ENCODE measurements around the gene RPL3. TPM values are rescaled to one million over a fixed set of nuclear protein-coding genes. Genes with fewer than 3 reads are reported as not detected.

Gene RPL3
- total RNA-seq, 2 donors from 2014 or later: 908 to 1,235 TPM

DNA sequence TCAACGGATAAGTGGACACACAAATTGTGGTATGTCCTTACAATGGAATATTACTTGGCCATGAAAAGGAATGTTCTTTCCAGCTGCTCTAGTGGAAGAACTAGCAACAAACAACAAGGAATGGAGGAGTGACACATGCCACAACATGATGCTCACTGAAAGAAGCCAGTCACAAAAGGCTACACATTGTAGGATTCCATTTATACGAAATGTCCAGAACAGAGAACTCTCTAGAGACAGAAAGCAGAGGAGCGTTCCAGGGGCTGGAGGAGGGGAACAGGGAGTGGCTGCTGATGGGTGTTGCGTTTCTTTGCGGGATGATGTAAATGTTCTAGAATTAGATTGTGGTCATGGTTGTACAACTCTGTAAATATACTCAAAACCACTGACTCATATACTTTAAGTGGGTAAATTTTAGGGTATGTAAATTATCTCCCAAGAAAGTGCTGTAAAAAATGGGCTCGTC lies 42.2 kb downstream of the RPL3 start:
- Histone ChIP-seq H3K9me3 (no peaks in the 10 kb centered on the region), H3K27me3 (replicated peaks; ENCODE audit: insufficient read depth) (no peaks in the 10 kb centered on the region), H3K27ac (no peak overlapping the region), H3K36me3 (no peaks in the 10 kb centered on the region), H3K4me3 (no peak overlapping the region), H3K4me1 (ENCODE audit: control insufficient read depth in 1 of 2, low read depth in 2 of 2) (no peaks in the 10 kb centered on the region)
- TF ChIP-seq, protein P1, sequence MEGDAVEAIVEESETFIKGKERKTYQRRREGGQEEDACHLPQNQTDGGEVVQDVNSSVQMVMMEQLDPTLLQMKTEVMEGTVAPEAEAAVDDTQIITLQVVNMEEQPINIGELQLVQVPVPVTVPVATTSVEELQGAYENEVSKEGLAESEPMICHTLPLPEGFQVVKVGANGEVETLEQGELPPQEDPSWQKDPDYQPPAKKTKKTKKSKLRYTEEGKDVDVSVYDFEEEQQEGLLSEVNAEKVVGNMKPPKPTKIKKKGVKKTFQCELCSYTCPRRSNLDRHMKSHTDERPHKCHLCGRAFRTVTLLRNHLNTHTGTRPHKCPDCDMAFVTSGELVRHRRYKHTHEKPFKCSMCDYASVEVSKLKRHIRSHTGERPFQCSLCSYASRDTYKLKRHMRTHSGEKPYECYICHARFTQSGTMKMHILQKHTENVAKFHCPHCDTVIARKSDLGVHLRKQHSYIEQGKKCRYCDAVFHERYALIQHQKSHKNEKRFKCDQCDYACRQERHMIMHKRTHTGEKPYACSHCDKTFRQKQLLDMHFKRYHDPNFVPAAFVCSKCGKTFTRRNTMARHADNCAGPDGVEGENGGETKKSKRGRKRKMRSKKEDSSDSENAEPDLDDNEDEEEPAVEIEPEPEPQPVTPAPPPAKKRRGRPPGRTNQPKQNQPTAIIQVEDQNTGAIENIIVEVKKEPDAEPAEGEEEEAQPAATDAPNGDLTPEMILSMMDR (IDR thresholded peaks at IDR 0.05): no peak
- DNase-seq (ENCODE audit: low spot score): no peak
- ATAC-seq (ENCODE audit: insufficient number of reproducible peaks, low FRiP score, low read depth): no peak

DNA sequence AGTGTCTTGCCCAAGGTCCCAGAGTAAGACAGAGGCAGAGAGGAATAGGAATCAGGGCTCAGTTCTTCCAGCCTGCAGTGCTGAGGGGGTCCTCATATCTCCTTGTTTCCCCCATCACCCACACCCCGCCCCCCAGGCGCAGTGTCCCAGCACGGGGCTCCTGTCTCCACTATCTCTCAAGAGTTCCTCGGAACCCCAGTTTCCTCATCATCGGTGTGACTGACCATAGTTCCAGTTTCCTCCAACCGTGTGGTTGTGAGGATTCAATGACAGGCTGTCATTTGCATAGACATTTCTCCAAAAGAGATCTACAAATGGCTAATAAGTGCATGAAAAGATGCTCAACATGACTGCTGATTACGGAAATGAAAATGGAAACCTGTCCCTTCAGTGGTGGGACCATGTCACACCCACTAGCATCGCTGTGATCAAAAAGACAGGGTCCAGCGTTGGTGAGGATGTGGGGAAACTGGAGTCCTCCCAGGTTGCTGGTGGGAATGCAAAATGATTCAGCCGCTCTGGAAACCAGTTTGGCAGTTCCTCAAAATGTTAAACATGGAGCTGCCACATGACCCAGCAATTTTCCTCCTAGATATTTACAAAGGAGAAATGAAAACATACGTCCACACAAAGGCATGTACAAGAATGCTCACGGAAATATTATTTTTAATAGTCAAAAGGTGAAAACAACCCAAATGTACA lies 42.8 kb downstream of the RPL3 start:
- Histone ChIP-seq H3K36me3 (no peaks in the 10 kb centered on the region), H3K27me3 (replicated peaks; ENCODE audit: insufficient read depth) (no peaks in the 10 kb centered on the region), H3K4me1 (ENCODE audit: control insufficient read depth in 1 of 2, low read depth in 2 of 2) (no peaks in the 10 kb centered on the region), H3K4me3 (no peak overlapping the region), H3K27ac (no peak overlapping the region), H3K9me3 (no peaks in the 10 kb centered on the region)
- DNase-seq (ENCODE audit: low spot score) (no peak), ATAC-seq (ENCODE audit: insufficient number of reproducible peaks, low FRiP score, low read depth) (no peak)
- TF ChIP-seq, protein P1 (IDR thresholded peaks at IDR 0.05): no peak

DNA sequence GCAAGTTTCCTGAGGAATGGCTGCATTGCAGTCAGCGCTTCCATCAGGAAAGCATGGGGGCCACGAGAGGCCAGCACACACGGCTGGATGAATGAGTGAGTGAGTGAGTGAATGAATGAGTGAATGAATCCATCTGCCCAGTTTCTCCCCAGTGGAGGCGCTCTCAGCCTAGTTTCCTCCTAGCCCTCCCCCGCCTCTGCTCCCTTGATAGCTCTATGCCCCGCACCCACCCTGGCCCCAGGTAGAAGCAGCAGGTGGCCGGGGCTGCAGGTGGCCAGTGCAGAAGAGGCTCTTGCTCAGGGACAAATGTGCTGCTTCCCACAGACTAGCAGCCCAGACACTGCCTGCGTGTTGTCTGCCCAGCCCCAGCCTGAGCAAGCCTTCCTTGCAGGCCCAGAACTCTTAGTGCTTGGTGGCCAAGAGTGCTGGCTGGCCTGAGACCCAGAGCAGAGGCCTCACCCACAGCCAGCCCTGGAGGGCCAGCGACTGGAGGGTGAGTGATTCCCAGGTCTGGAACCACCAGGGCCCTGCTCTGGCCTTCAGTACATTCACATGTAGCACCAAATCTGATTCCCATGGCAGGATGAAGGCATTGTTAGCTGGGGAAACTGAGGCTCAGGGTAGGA lies 43.5 kb downstream of the RPL3 start:
- Histone ChIP-seq H3K4me1 (ENCODE audit: control insufficient read depth in 1 of 2, low read depth in 2 of 2) (no peaks in the 10 kb centered on the region), H3K36me3 (no peaks in the 10 kb centered on the region), H3K27ac (no peak overlapping the region), H3K4me3 (no peak overlapping the region), H3K9me3 (no peaks in the 10 kb centered on the region), H3K27me3 (replicated peaks; ENCODE audit: insufficient read depth) (no peaks in the 10 kb centered on the region)
- TF ChIP-seq, protein P1 (IDR thresholded peaks at IDR 0.05): no peak
- ATAC-seq (ENCODE audit: insufficient number of reproducible peaks, low FRiP score, low read depth) (no peak), DNase-seq (ENCODE audit: low spot score) (no peak)

DNA sequence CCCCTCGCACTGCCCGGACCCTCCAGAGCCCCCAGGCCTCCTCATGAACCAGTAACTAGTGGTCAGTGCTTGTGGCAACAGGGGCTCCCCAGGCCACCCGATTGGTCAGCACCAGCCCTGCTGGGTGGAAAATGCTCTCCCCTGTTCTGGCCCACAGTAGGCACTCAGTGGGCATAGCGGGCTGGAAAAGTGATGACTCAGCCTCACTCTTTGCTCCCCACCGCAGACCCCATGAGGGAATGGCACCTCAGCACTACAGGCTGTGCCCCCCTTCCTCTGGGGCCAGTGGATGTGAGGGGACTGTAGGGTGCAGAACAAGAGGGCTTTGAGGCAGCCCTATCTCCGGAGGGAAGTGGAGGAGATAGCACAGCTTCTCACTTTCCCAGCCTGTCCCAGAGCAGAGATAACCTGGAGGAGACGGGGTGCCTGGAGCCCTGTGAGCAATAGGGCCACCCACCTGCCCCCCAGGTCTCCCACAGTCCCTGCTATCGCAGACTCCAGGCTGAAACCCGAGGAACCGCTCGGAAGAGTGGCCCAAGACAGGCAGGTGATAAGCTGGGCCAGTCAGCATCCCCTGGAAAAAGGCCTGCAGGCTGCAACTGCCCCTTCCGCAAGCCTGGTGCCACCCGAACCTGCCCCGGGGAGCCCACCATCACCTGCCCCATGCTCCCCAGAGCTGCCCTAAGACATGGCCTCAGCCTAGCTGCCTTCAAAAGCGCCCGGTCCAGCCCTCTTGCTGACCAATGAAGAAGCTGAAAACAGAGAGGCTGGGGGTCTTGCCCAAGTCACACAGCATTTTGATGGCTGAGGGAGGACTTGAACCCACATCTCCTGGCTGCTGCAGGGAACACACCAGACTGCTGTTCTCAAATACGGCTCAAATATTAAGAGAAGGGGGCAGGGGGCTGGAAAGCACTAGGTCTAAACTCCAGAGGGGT lies 45.2 kb downstream of the RPL3 start:
- no peaks in the 10 kb centered on the region for H3K27me3 ChIP-seq (replicated peaks; ENCODE audit: insufficient read depth)
- no peak for DNase-seq (ENCODE audit: low spot score)
- no peaks in the 10 kb centered on the region for H3K4me1 ChIP-seq (ENCODE audit: control insufficient read depth in 1 of 2, low read depth in 2 of 2)
- ATAC-seq (ENCODE audit: insufficient number of reproducible peaks, low FRiP score, low read depth): no peak
- TF ChIP-seq, protein P1 (IDR thresholded peaks at IDR 0.05): no peak
- no peaks in the 10 kb centered on the region for H3K9me3 ChIP-seq
- H3K4me3 ChIP-seq: no peak overlapping the region
- no peaks in the 10 kb centered on the region for H3K36me3 ChIP-seq
- H3K27ac ChIP-seq: no peak overlapping the region

DNA sequence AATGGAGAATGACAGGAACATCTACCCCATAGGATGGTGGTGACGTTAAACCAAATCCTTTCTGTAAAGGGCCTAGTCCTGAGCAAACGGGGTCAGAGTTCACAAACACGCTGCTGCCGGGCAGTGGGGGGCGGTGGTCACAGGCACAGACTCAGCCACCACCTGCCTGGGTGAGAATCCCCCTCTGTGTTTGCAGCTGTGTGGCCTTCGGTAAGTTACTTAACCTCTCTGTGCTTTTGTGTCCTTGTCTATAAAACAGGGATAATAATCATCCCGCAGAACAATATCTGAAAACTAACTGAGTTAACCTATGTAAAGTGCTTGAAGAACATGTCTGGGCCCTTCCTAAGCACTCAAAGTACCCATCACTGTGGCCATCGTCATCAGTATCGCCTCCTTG lies 48.6 kb downstream of the RPL3 start:
- Histone ChIP-seq H3K27me3 (replicated peaks; ENCODE audit: insufficient read depth) (no peaks in the 10 kb centered on the region), H3K4me1 (ENCODE audit: control insufficient read depth in 1 of 2, low read depth in 2 of 2) (peaks cover 0 to 10% of the 10 kb centered on the region in 2 donors)
- TF ChIP-seq, protein P1 (IDR thresholded peaks at IDR 0.05): no peak

More for the DNA sequence above, 48.6 kb downstream of the RPL3 start:
- Histone ChIP-seq H3K4me3 (no peak overlapping the region), H3K36me3 (no peaks in the 10 kb centered on the region), H3K9me3 (no peaks in the 10 kb centered on the region), H3K27ac (no peak overlapping the region)
- ATAC-seq (ENCODE audit: insufficient number of reproducible peaks, low FRiP score, low read depth) (no peak), DNase-seq (ENCODE audit: low spot score) (no peak)

Measured in thoracic aorta (tissue), 2 donors.